Smooth muscle cell (in vitro differentiated cells): Measurements from ENCODE around the gene CYTH1. TPM values are rescaled to one million over a fixed set of nuclear protein-coding genes. Genes with fewer than 3 reads are reported as not detected.

Experiments used
- DNase-seq: peaks from one replicate; lab custom pipeline; 2025; ENCODE audit not compliant: unreplicated experiment; lab: John Stamatoyannopoulos, UW
- H2AFZ ChIP-seq: fragments of 200-600 bp; sonication (generic); 2 replicates; pipeline ENCODE4 v1.6.0; 2016; ENCODE audit warnings: antibody characterized with exemption, low read depth, mild to moderate bottlenecking
- H3F3A ChIP-seq: fragments of 200-600 bp; sonication (generic); 2 replicates; pipeline ENCODE4 v1.6.0; 2017; ENCODE audit warnings: antibody characterized with exemption, low read depth
- H3K27ac ChIP-seq: fragments of 200-600 bp; sonication (generic); 2 replicates; pipeline ENCODE4 v1.5.1; 2016; ENCODE audit warnings: low read depth, mild to moderate bottlenecking
- H3K27me3 ChIP-seq: fragments of 200-600 bp; sonication (generic); 2 replicates; pipeline ENCODE4 v1.6.1; 2016; ENCODE audit warnings: low read depth, mild to moderate bottlenecking
- H3K36me3 ChIP-seq: fragments of 200-600 bp; sonication (generic); 2 replicates; pipeline ENCODE4 v1.5.1; 2016; ENCODE audit warnings: low read depth
- H3K4me1 ChIP-seq: fragments of 200-600 bp; sonication (generic); 2 replicates; pipeline ENCODE4 v1.5.1; 2016; ENCODE audit warnings: low read depth
- H3K4me2 ChIP-seq: fragments of 200-600 bp; sonication (generic); 2 replicates; pipeline ENCODE4 v1.6.0; 2016; ENCODE audit warnings: mild to moderate bottlenecking
- H3K4me3 ChIP-seq: fragments of 200-600 bp; sonication (generic); 2 replicates; pipeline ENCODE4 v1.5.1; 2016; ENCODE audit warnings: mild to moderate bottlenecking
- H3K79me2 ChIP-seq: fragments of 200-600 bp; sonication (generic); 2 replicates; pipeline ENCODE4 v1.6.0; 2016; ENCODE audit warnings: low read depth, mild to moderate bottlenecking
- H3K9ac ChIP-seq: fragments of 200-600 bp; sonication (generic); 2 replicates; pipeline ENCODE4 v1.6.0; 2016; ENCODE audit warnings: low read depth
- H3K9me3 ChIP-seq: fragments of 200-600 bp; sonication (generic); replicated peaks from 2 replicates; pipeline ENCODE4 v1.5.1; 2016; ENCODE audit warnings: low read depth
- H4K20me1 ChIP-seq: fragments of 200-600 bp; sonication (generic); 2 replicates; pipeline ENCODE4 v1.6.0; 2016; ENCODE audit warnings: low read depth
- CTCF ChIP-seq: fragments of 200-600 bp; sonication (generic); IDR thresholded peaks from 2 replicates; pipeline ENCODE4 v1.5.1; 2017; ENCODE audit warnings: borderline replicate concordance, mild to moderate bottlenecking, antibody characterized with exemption; ENCODE audit not compliant: insufficient read depth, poor library complexity, severe bottlenecking
- WGBS: methylation state at CpG from one replicate; pipeline ENCODE4 v1.1.7; 2016; ENCODE audit warnings: low lambda C conversion rate; 5-methylcytosine and 5-hydroxymethylcytosine counted together
- polyA plus RNA-seq: library from polyadenylated mRNA; unstranded; fragments of >200 nt; fragmentation: Nextera tagmentation; extraction: Ambion mirVana; gene quantifications from 2 replicates; pipeline ENCODE4 v1.2.1, GENCODE V29; 2016
- total RNA-seq: library from RNA; depleted of rRNA; stranded (reverse); fragments of >200 nt; gene quantifications from 2 replicates; pipeline ENCODE4 v1.2.3, GENCODE V29; 2014

CYTH1 gene
- total and polyA plus RNA-seq, 2 experiments from 2014 or later, result 14.1 to 19.3 TPM

GRCh38 chr17:78669975-78670518, 112.0 kb downstream of the CYTH1 start:
- 97% methylated on average over 23 of the region's 23 CpGs for WGBS
- Histone ChIP-seq H3F3A (peaks cover 13% of the 10 kb centered on the region), H3K9me3 (no peaks in the 10 kb centered on the region), H3K27ac (no peak overlapping the region), H3K27me3 (no peaks in the 10 kb centered on the region), H3K9ac (no peak overlapping the region), H3K36me3 (no peaks in the 10 kb centered on the region), H3K79me2 (no peaks in the 10 kb centered on the region), H3K4me1 (peaks cover 11% of the 10 kb centered on the region), H3K4me3 (no peak overlapping the region), H2AFZ (no peak overlapping the region), H4K20me1 (no peaks in the 10 kb centered on the region), H3K4me2 (no peak overlapping the region)
- no peak for DNase-seq
- no peak for TF ChIP-seq CTCF

DNA sequence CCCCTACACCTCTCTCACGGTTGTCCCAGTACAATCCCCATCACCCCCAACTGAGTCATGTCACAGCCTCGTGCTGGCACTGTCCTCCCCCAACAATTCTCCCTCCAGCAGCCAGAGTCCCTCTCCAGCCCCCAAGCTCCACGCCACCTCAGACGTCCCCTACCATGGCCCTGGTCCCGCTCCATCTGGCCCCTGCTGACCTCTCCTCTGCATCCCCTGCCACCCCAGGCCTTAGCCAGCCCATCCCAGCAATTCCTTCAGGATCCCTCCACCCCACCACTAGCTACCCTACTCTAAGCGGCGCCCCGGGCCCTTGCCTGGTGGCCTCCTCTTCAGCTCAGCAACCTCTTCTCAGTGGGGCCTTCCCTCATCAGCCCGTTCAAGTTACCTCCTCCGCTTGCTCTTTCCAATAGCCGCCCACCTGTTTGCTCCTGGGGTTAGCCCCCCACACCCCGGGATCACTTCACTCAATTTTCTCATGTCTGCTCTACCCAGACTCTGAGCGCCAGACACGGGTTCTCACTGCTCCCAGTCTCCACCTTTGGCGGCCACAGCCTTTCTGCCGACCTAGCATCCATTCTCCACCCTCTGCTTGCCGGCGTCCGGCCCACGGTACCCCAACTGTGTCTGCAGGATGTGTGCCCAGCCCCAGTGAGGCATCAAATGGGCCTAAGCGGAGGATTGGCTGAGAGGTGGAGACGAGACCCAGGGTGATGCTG, 112.7 kb downstream of the CYTH1 start:
- Histone ChIP-seq H3K4me3 (no peak overlapping the region), H3K9ac (no peak overlapping the region), H3K4me1 (peaks cover 11% of the 10 kb centered on the region), H3K4me2 (no peak overlapping the region), H3F3A (peaks cover 13% of the 10 kb centered on the region), H3K27me3 (no peaks in the 10 kb centered on the region), H3K9me3 (no peaks in the 10 kb centered on the region), H3K79me2 (no peaks in the 10 kb centered on the region), H4K20me1 (no peaks in the 10 kb centered on the region), H3K36me3 (no peaks in the 10 kb centered on the region), H2AFZ (no peak overlapping the region), H3K27ac (no peak overlapping the region)
- TF ChIP-seq CTCF, result no peak
- DNase-seq, result no peak
- 96% methylated on average over 22 of the region's 22 CpGs for WGBS

- no peak overlapping the region for H3K27ac ChIP-seq
- no peaks in the 10 kb centered on the region for H3K79me2 ChIP-seq
- peaks cover 11% of the 10 kb centered on the region for H3K4me1 ChIP-seq
- H3K4me3 ChIP-seq, result no peak overlapping the region
- no peak overlapping the region for H2AFZ ChIP-seq
- no peaks in the 10 kb centered on the region for H3K9me3 ChIP-seq
- H3K36me3 ChIP-seq, result no peaks in the 10 kb centered on the region
- DNase-seq, result no peak
- peaks cover 13% of the 10 kb centered on the region for H3F3A ChIP-seq
- 96% methylated on average over 4 of the region's 4 CpGs for WGBS
- H3K27me3 ChIP-seq, result no peaks in the 10 kb centered on the region
- H3K4me2 ChIP-seq, result no peak overlapping the region
- H4K20me1 ChIP-seq, result no peaks in the 10 kb centered on the region
- no peak overlapping the region for H3K9ac ChIP-seq
- no peak for TF ChIP-seq CTCF
Observed at GRCh38 chr17:78668847-78669246, 113.2 kb downstream of the CYTH1 start.
